ENCODE results near the gene ADAP2. TPM values are rescaled to one million over a fixed set of nuclear protein-coding genes. Genes with fewer than 3 reads are reported as not detected.
A peak's percentile ranks its signal among the peaks of the same experiment; 100 is the strongest.

The ADAP2 gene
- total RNA-seq, 1 experiment from 2014 or later: 0.76 TPM

DNA sequence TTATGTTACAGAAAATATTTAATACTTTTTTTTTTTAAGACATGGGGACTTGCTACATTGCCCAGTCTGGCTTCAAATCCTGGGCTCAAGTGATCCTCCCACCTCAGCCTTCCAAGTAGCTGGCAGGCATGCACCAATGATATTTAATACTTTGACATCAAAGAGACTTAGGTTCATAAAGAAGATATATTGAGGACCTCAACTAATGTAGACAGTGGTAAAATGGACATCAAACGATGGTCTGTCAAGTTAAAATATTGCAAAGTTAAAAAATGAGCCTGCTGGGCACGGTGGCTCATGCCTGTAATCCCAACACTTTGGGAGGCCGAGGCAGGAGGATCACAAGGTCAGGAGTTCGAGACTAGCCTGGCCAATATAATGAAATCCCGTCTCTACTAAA lies 24.4 kb upstream of the ADAP2 start:
- no TSS peak for BruUV-seq (replicated peaks)
- no peaks in the 10 kb centered on the region for H3K4me1 ChIP-seq (replicated peaks; ENCODE audit: insufficient read depth)
- no peaks in the 10 kb centered on the region for H3K79me2 ChIP-seq (ENCODE audit: low read depth)
- H3K4me3 ChIP-seq: no peak overlapping the region
- peaks cover 22% of the 10 kb centered on the region; the same call in 1 of the 2 replicates for H3K36me3 ChIP-seq (ENCODE audit: low read depth)
- peaks cover 3% of the 10 kb centered on the region; the same call in 1 of the 2 replicates for H4K20me1 ChIP-seq (ENCODE audit: insufficient read depth)
- no peaks in the 10 kb centered on the region for H3K9me3 ChIP-seq (ENCODE audit: insufficient read depth, low read depth)
- H3K9me2 ChIP-seq (ENCODE audit: insufficient read depth): no peaks in the 10 kb centered on the region
- no peak for DNase-seq
- ChIA-PET POLR2A (ENCODE audit: unreplicated experiment) (no interaction called here), CTCF (interaction anchor here (0.6 kb wide), 1 partner anchor 28 kb away, joined by 3 read pairs; no protein-coding TSS in a partner anchor)
- H2AFZ ChIP-seq: no peak overlapping the region
- H3K4me2 ChIP-seq: no peak overlapping the region
- intact Hi-C loops (cut with micrococcal nuclease; ENCODE audit: unreplicated experiment): no loop called here
- H3K27me3 ChIP-seq (ENCODE audit: insufficient read depth, low read depth): no peaks in the 10 kb centered on the region
- no peak for TF ChIP-seq EZH2 (IDR thresholded peaks at IDR 0.05; ENCODE audit: low read depth)
- TF ChIP-seq, protein P1, sequence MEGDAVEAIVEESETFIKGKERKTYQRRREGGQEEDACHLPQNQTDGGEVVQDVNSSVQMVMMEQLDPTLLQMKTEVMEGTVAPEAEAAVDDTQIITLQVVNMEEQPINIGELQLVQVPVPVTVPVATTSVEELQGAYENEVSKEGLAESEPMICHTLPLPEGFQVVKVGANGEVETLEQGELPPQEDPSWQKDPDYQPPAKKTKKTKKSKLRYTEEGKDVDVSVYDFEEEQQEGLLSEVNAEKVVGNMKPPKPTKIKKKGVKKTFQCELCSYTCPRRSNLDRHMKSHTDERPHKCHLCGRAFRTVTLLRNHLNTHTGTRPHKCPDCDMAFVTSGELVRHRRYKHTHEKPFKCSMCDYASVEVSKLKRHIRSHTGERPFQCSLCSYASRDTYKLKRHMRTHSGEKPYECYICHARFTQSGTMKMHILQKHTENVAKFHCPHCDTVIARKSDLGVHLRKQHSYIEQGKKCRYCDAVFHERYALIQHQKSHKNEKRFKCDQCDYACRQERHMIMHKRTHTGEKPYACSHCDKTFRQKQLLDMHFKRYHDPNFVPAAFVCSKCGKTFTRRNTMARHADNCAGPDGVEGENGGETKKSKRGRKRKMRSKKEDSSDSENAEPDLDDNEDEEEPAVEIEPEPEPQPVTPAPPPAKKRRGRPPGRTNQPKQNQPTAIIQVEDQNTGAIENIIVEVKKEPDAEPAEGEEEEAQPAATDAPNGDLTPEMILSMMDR (conservative IDR thresholded peaks at IDR 0.05): no peak
- no peak overlapping the region for H3K27ac ChIP-seq
- peaks cover 22% of the 10 kb centered on the region for H3F3A ChIP-seq (ENCODE audit: insufficient read depth, low read depth)

DNA sequence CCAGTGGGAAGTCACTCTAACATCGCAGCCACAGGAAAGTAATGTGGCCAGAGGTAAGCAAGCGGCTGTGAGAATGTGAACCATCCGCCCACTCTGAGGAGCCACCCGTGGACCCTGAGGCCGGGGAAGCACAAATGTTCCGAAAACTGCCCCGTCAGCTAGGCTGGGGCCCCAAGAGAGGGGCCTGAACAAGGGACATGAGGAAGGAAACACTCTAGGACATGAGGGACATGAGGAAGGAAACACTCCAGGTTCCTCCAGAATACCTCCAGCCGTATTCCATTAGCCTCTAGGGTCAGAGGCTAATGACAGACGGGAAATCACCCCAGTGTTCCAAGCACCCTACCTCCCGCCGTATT lies 16.0 kb upstream of the ADAP2 start:
- peak overlapping the region; percentile 85 for H3K4me3 ChIP-seq
- TF ChIP-seq EZH2 (IDR thresholded peaks at IDR 0.05; ENCODE audit: low read depth): no peak
- TF ChIP-seq, protein P1 (conservative IDR thresholded peaks at IDR 0.05): no peak
- peaks cover 20% of the 10 kb centered on the region for H3K79me2 ChIP-seq (ENCODE audit: low read depth)
- intact Hi-C loops (cut with micrococcal nuclease; ENCODE audit: unreplicated experiment): loop anchor here (1.0 to 5.0 kb wide), 2 partner anchors 65 to 467 kb away; no protein-coding TSS in a partner anchor
- H3K4me2 ChIP-seq: peak overlapping the region; percentile 80
- ChIA-PET POLR2A (ENCODE audit: unreplicated experiment) (no interaction called here), CTCF (no interaction called here)
- no peaks in the 10 kb centered on the region for H3K27me3 ChIP-seq (ENCODE audit: insufficient read depth, low read depth)
- peak overlapping the region; percentile 94 for H2AFZ ChIP-seq
- no peaks in the 10 kb centered on the region for H3K9me3 ChIP-seq (ENCODE audit: insufficient read depth, low read depth)
- H3K36me3 ChIP-seq (ENCODE audit: low read depth): peaks cover 7% of the 10 kb centered on the region; the same call in 1 of the 2 replicates
- H3K4me1 ChIP-seq (replicated peaks; ENCODE audit: insufficient read depth): no peaks in the 10 kb centered on the region; the same call in 1 of the 2 replicates
- peaks cover 16% of the 10 kb centered on the region; the same call in 1 of the 2 replicates for H3F3A ChIP-seq (ENCODE audit: insufficient read depth, low read depth)
- no peaks in the 10 kb centered on the region for H4K20me1 ChIP-seq (ENCODE audit: insufficient read depth)
- DNase-seq: no peak
- BruUV-seq (replicated peaks): TSS peak; percentile 62
- H3K9me2 ChIP-seq (ENCODE audit: insufficient read depth): no peaks in the 10 kb centered on the region
- no peak overlapping the region for H3K27ac ChIP-seq

DNA sequence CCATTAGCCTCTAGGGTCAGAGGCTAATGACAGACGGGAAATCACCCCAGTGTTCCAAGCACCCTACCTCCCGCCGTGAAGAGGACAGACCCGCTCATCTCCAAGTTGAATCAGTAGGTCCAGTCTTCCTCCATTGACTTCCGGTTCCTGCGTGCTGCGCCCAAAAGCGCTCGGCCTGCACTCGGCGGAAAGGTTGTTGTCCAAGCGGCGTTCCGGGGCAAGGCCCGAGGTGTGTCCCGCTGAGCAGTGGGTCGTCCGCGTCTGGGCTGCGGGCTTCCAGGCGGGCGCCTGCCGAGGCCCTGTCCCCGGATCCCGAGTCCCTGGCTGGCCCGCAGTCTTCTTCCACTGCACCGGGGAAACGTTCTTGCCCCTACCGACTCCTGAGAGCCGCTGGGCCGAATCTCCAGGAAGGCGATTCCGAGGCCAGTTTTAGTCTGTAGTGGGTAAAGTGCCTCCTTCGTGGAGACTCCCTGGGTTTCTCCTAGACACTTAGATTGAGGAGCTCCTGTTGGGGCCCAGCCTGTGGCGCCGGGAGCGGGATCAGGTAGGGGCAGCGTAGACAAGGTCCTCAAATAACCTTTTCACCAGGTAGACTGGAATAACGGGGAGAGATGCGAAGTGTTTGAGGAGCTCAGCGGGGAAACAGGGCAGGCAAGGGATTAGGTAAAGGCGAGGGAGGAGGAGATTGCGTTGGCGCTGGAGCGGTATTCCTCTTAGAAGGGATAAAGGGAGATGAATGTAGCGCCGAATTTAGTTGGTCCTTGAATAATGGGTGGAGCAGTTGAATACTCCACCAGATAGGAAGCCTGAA lies 15.4 kb upstream of the ADAP2 start, which contains the start of gene TEFM:
TSS of gene TEFM (minus strand) at position 138 of the 811 bp plus-strand sequence. CDS start at position 98, 40 bp downstream.
- POLR2A ChIA-PET (ENCODE audit: unreplicated experiment): interaction anchor here (0.7 to 0.9 kb wide), 2 partner anchors 21 to 399 kb away, joined by 3 read pairs; no protein-coding TSS in a partner anchor
- Histone ChIP-seq H2AFZ (peak within 1 kb of the TSS; percentile 94), H3K27ac (peak within 1 kb of the TSS; percentile 34), H3K79me2 (ENCODE audit: low read depth) (peaks cover 20% of the 10 kb centered on the region), H3F3A (ENCODE audit: insufficient read depth, low read depth) (peaks cover 16% of the 10 kb centered on the region; the same call in 1 of the 2 replicates), H3K36me3 (ENCODE audit: low read depth) (peaks cover 7% of the 10 kb centered on the region; the same call in 1 of the 2 replicates), H3K4me3 (peak within 1 kb of the TSS; percentile 85), H3K27me3 (ENCODE audit: insufficient read depth, low read depth) (no peaks in the 10 kb centered on the region), H3K4me2 (peak within 1 kb of the TSS; percentile 80), H3K9me3 (ENCODE audit: insufficient read depth, low read depth) (no peaks in the 10 kb centered on the region), H3K4me1 (replicated peaks; ENCODE audit: insufficient read depth) (no peaks in the 10 kb centered on the region; the same call in 1 of the 2 replicates), H3K9me2 (ENCODE audit: insufficient read depth) (no peaks in the 10 kb centered on the region), H4K20me1 (ENCODE audit: insufficient read depth) (no peaks in the 10 kb centered on the region)
- CTCF ChIA-PET: no interaction called here
- TF ChIP-seq, protein P1 (conservative IDR thresholded peaks at IDR 0.05): no peak
- TF ChIP-seq EZH2 (IDR thresholded peaks at IDR 0.05; ENCODE audit: low read depth): no peak
- DNase-seq: peak; percentile 82 to 91
- intact Hi-C loops (cut with micrococcal nuclease; ENCODE audit: unreplicated experiment): loop anchor here (1.0 to 5.0 kb wide), 2 partner anchors 64 to 466 kb away; no protein-coding TSS in a partner anchor
- TSS peak; percentile 61 for BruUV-seq (replicated peaks)

Measured in PC-9 (cell line).